Sigmoid colon (tissue), 7 donors: ENCODE results near the gene CYB5A. TPM values are rescaled to one million over a fixed set of nuclear protein-coding genes. Genes with fewer than 3 reads are reported as not detected.
A peak's percentile ranks its signal among the peaks of the same experiment; 100 is the strongest.

ENCODE experiments used
- DNase-seq: peaks from one replicate; pipeline ENCODE4 v3.0.0-alpha.2; 2019
- H3K27ac ChIP-seq, 4 donors: fragments of 200-600 bp; sonication (generic); one replicate each; pipeline ENCODE4 v1.5.1; 2016 to 2019; ENCODE audit warnings: mild to moderate bottlenecking in 1 of 4
- H3K27me3 ChIP-seq, 3 donors: fragments of 200-600 bp; sonication (generic); one replicate each; pipeline ENCODE4 v1.5.1; 2019; ENCODE audit warnings: mild to moderate bottlenecking in 1 of 3
- H3K36me3 ChIP-seq, 4 donors: fragments of 200-600 bp; sonication (generic); one replicate each; pipeline ENCODE4 v1.5.1; 2016 to 2019
- H3K4me1 ChIP-seq, 4 donors: fragments of 200-600 bp; sonication (generic); one replicate each; pipeline ENCODE4 v1.5.1; 2017 to 2019
- H3K4me3 ChIP-seq, 4 donors: fragments of 200-600 bp; sonication (generic); one replicate each; pipeline ENCODE4 v1.5.1; 2017 to 2019; ENCODE audit warnings: mild to moderate bottlenecking in 2 of 4, moderate library complexity in 1 of 4
- H3K9me3 ChIP-seq, 4 donors: fragments of 200-600 bp in 3 of 4; sonication (generic) in 3 of 4; one replicate each; pipeline versions ENCODE4 v1.5.1 to v1.6.1; 2013 to 2019
- CTCF ChIP-seq, 4 experiments: fragments of 450-650 bp in 3 of 4; fragments of 200-600 bp in 1 of 4; IDR thresholded peaks; one replicate each; pipeline ENCODE4 v1.5.1; 2016 to 2019; ENCODE audit warnings: antibody characterized with exemption in 4 of 4, mild to moderate bottlenecking in 3 of 4, moderate library complexity in 2 of 4
- EP300 ChIP-seq, 4 donors: sonication (generic); formaldehyde crosslinking; IDR thresholded peaks; one replicate each; pipeline ENCODE4 v1.6.1; 2017; ENCODE audit warnings: antibody characterized with exemption in 4 of 4
- POLR2A ChIP-seq, 2 donors: fragments of 450-650 bp; IDR thresholded peaks; one replicate each; pipeline ENCODE4 v1.6.1; 2016; ENCODE audit warnings: antibody characterized with exemption in 2 of 2, mild to moderate bottlenecking in 2 of 2, moderate library complexity in 2 of 2
- POLR2AphosphoS5 ChIP-seq, 4 donors: sonication (generic); formaldehyde crosslinking; IDR thresholded peaks; one replicate each; pipeline ENCODE4 v1.6.1; 2017; ENCODE audit warnings: antibody characterized with exemption in 4 of 4
- WGBS, 2 donors: extraction: QIAGEN DNeasy Blood & Tissue Kit; methylation state at CpG; one replicate each; pipeline ENCODE4 v1.1.7; 2013; 5-methylcytosine and 5-hydroxymethylcytosine counted together
- intact Hi-C: fragments of 100-400 bp; cut with DNase I; formaldehyde crosslinking; loops from one replicate; pipeline ENCODE4 v1.15.1; 2023
- polyA plus RNA-seq, 3 donors: library from polyadenylated mRNA; stranded (reverse); fragments of 200-250 nt; gene quantifications; one replicate each; pipeline ENCODE4 v1.2.3, GENCODE V29; 2013
- total RNA-seq, 4 donors: library from RNA; depleted of rRNA; stranded (reverse); fragments of >200 nt; gene quantifications; one replicate each; pipeline ENCODE4 v1.1.0, GENCODE V29; 2016
- donor health status: healthy with polysubstance abuse.
- donor health status: Bipolar disorder and iron deficiency.
- donor health status: healthy.

CYB5A gene
- total and polyA plus RNA-seq, 7 donors, result 137 to 533 (median 164) TPM

GRCh38 chr18:74276609-74277008 is 15.2 kb downstream of the CYB5A start:
- Histone ChIP-seq H3K36me3 (peaks cover 0 to 3% (median 0%) of the 10 kb centered on the region in 4 donors), H3K27ac (peak overlapping the region in 1 of 4 donors; percentile 9), H3K9me3 (no peaks in the 10 kb centered on the region), H3K27me3 (no peaks in the 10 kb centered on the region), H3K4me3 (no peak overlapping the region), H3K4me1 (peaks cover 0 to 84% (median 56%) of the 10 kb centered on the region in 4 donors)
- DNase-seq, result no peak
- 87 to 90% methylated on average over 10 of the region's 10 CpGs for WGBS, 2 donors
- intact Hi-C loops, result no loop called here
- TF ChIP-seq POLR2AphosphoS5 (IDR thresholded peaks at IDR 0.05) (no peak), EP300 (IDR thresholded peaks at IDR 0.05) (no peak)

DNA sequence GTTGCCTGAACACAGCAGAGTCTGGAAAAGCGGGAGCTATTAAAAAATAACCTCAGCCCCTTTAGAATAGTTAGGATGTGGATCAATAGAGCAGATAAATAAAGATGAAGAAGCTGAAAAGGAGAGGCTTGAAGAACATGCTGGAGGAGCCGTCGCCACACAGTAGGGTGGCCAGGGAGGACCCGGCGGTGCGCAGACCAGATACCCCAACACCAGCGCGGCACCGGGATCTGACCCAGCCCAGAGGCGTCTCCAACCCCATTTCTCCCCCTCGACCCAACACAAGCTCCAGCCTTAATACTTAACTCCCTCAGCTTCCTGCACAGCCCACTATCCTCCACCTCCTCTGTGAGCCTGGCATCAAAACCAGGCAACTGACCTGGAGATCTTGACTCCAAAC is 16.0 kb downstream of the CYB5A start:
- intact Hi-C loops, result no loop called here
- Histone ChIP-seq H3K27ac (no peak overlapping the region), H3K36me3 (peaks cover 0 to 3% (median 0%) of the 10 kb centered on the region in 4 donors), H3K27me3 (no peaks in the 10 kb centered on the region), H3K9me3 (no peaks in the 10 kb centered on the region), H3K4me3 (no peak overlapping the region), H3K4me1 (peaks cover 0 to 84% (median 51%) of the 10 kb centered on the region in 4 donors)
- TF ChIP-seq POLR2AphosphoS5 (IDR thresholded peaks at IDR 0.05) (no peak), POLR2A (IDR thresholded peaks at IDR 0.05) (no peak), CTCF (IDR thresholded peaks at IDR 0.05) (no peak), EP300 (IDR thresholded peaks at IDR 0.05) (no peak)
- DNase-seq, result no peak
- 87 to 97% methylated on average over 11 of the region's 11 CpGs for WGBS, 2 donors

GRCh38 chr18:74274700-74275099 is 17.1 kb downstream of the CYB5A start:
- Histone ChIP-seq H3K9me3 (no peaks in the 10 kb centered on the region), H3K36me3 (peaks cover 0 to 3% (median 0%) of the 10 kb centered on the region in 4 donors), H3K4me1 (peaks cover 0 to 89% (median 51%) of the 10 kb centered on the region in 4 donors), H3K4me3 (no peak overlapping the region), H3K27ac (no peak overlapping the region), H3K27me3 (no peaks in the 10 kb centered on the region)
- TF ChIP-seq POLR2A (IDR thresholded peaks at IDR 0.05) (no peak), POLR2AphosphoS5 (IDR thresholded peaks at IDR 0.05) (no peak), EP300 (IDR thresholded peaks at IDR 0.05) (no peak), CTCF (IDR thresholded peaks at IDR 0.05) (no peak)
- DNase-seq, result no peak
- intact Hi-C loops, result no loop called here
- 61 to 75% methylated on average over 4 of the region's 4 CpGs for whole genome bisulfite sequencing, 2 donors

GRCh38 chr18:74273394-74273793 is 18.4 kb downstream of the CYB5A start:
- intact Hi-C loops, result no loop called here
- H3K4me1 ChIP-seq, result peaks cover 0 to 94% (median 54%) of the 10 kb centered on the region in 4 donors

DNA sequence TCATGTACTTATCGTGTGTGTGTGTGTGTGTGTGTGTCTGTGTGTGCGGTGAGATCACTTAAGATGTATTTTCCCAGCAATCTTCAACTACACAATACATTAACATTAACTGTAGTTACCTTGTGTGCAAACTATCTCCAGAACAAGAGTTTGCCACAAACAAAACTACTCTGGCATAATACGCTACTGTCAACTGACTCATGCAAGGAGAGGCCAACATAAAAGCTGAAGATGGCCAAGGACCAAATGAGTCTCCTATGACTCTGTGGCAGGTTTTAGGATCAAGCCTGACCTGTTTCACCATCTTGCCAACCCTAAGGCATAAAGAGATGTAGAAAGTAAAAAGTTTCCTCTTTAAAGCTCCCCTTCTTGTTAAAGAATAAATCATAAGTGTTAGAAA is 20.1 kb downstream of the CYB5A start:
- Histone ChIP-seq H3K4me3 (no peak overlapping the region), H3K27me3 (no peaks in the 10 kb centered on the region), H3K9me3 (no peaks in the 10 kb centered on the region), H3K27ac (no peak overlapping the region), H3K4me1 (peaks cover 0 to 77% (median 45%) of the 10 kb centered on the region in 4 donors), H3K36me3 (no peaks in the 10 kb centered on the region)
- TF ChIP-seq POLR2A (IDR thresholded peaks at IDR 0.05), result no peak
- TF ChIP-seq POLR2AphosphoS5 (IDR thresholded peaks at IDR 0.05), result no peak
- no peak for TF ChIP-seq CTCF (IDR thresholded peaks at IDR 0.05)
- TF ChIP-seq EP300 (IDR thresholded peaks at IDR 0.05), result no peak
- intact Hi-C loops, result no loop called here
- WGBS, 2 donors, result 87 to 96% methylated on average over 3 of the region's 3 CpGs
- DNase-seq, result no peak

More at GRCh38 chr18:74273394-74273793, 18.4 kb downstream of the CYB5A start:
- Histone ChIP-seq H3K27ac (no peak overlapping the region), H3K36me3 (no peaks in the 10 kb centered on the region), H3K9me3 (no peaks in the 10 kb centered on the region), H3K4me3 (no peak overlapping the region), H3K27me3 (no peaks in the 10 kb centered on the region)
- DNase-seq, result no peak
- TF ChIP-seq POLR2A (IDR thresholded peaks at IDR 0.05), result no peak
- TF ChIP-seq CTCF (IDR thresholded peaks at IDR 0.05), result no peak
- TF ChIP-seq POLR2AphosphoS5 (IDR thresholded peaks at IDR 0.05), result no peak
- no peak for TF ChIP-seq EP300 (IDR thresholded peaks at IDR 0.05)
- 87 to 96% methylated on average over 3 of the region's 3 CpGs for WGBS, 2 donors
